ENCODE measurements around the gene SUSD1. TPM values are rescaled to one million over a fixed set of nuclear protein-coding genes. Genes with fewer than 3 reads are reported as not detected.
"Not testable (repeated sequence)": the region's sequence is repeated elsewhere in the genome, so short reads cannot be mapped to it uniquely, and the experiment has no call there.

Gene SUSD1
- 6.8 TPM for total RNA-seq
- long read RNA-seq, partial matches to known transcripts, result 2 of 5 reads
- long read RNA-seq, other reads (novel, unspliced or antisense), result 0 of 5 reads

- intact Hi-C loops (cut with micrococcal nuclease), result no loop called here
- ATAC-seq (peak; percentile 63), DNase-seq (peak; percentile 77)
Measured at GRCh38 chr9:112174965-112175795, at the start of gene SUSD1. Gene SUSD1, minus strand, starts transcription at chr9:112175297. Its CDS starts 62 bp downstream, at chr9:112175235.

GRCh38 chr9:112224401-112225289 is 49.5 kb upstream of the SUSD1 start:
- intact Hi-C loops (cut with micrococcal nuclease), result no loop called here
- DNase-seq (no peak), ATAC-seq (no peak)

GRCh38 chr9:112218908-112219307 is 43.8 kb upstream of the SUSD1 start:
- intact Hi-C loops (cut with micrococcal nuclease), result no loop called here
- ATAC-seq (no peak), DNase-seq (no peak)

- intact Hi-C loops (cut with micrococcal nuclease), result no loop called here
- ATAC-seq, result no peak
- no peak for DNase-seq
Measured at GRCh38 chr9:112212926-112213325, 37.8 kb upstream of the SUSD1 start.

- ATAC-seq (no peak), DNase-seq (no peak)
- intact Hi-C loops (cut with micrococcal nuclease), result loop anchor here (10.0 kb wide), 1 partner anchor 57 kb away; no protein-coding TSS in a partner anchor
Measured at GRCh38 chr9:112207451-112207850, 32.4 kb upstream of the SUSD1 start.

GRCh38 chr9:112203536-112203935 is 28.4 kb upstream of the SUSD1 start:
- no peak for ATAC-seq
- DNase-seq, result no peak
- intact Hi-C loops (cut with micrococcal nuclease), result loop anchor here (10.0 kb wide), 1 partner anchor 61 kb away; no protein-coding TSS in a partner anchor

- intact Hi-C loops (cut with micrococcal nuclease), result loop anchor here (10.0 kb wide), 1 partner anchor 64 kb away; no protein-coding TSS in a partner anchor
- ATAC-seq, result no peak
- DNase-seq, result no peak
Measured at GRCh38 chr9:112200711-112201110, 25.6 kb upstream of the SUSD1 start.

GRCh38 chr9:112198646-112199045 is 23.5 kb upstream of the SUSD1 start:
- ATAC-seq (no peak), DNase-seq (no peak)
- intact Hi-C loops (cut with micrococcal nuclease), result no loop called here

GRCh38 chr9:112194969-112195431 is 19.9 kb upstream of the SUSD1 start:
- DNase-seq (no peak), ATAC-seq (peak; percentile 87)
- intact Hi-C loops (cut with micrococcal nuclease), result no loop called here

GRCh38 chr9:112193572-112194288 is 18.6 kb upstream of the SUSD1 start:
- ATAC-seq (peak; percentile 48), DNase-seq (no peak)
- intact Hi-C loops (cut with micrococcal nuclease), result no loop called here

- intact Hi-C loops (cut with micrococcal nuclease); DNase-seq; ATAC-seq: not testable (repeated sequence)
Measured at GRCh38 chr9:112190320-112190719, 15.2 kb upstream of the SUSD1 start.

- no peak for DNase-seq
- intact Hi-C loops (cut with micrococcal nuclease), result no loop called here
- ATAC-seq, result no peak
Measured at GRCh38 chr9:112188884-112189283, 13.8 kb upstream of the SUSD1 start.

- ATAC-seq (no peak), DNase-seq (no peak)
- intact Hi-C loops (cut with micrococcal nuclease), result no loop called here
Measured at GRCh38 chr9:112187404-112187803, 12.3 kb upstream of the SUSD1 start.

GRCh38 chr9:112186695-112187094 is 11.6 kb upstream of the SUSD1 start:
- intact Hi-C loops (cut with micrococcal nuclease), result no loop called here
- DNase-seq (no peak), ATAC-seq (no peak)

GRCh38 chr9:112184946-112185345 is 9.8 kb upstream of the SUSD1 start:
- ATAC-seq (no peak), DNase-seq (no peak)
- intact Hi-C loops (cut with micrococcal nuclease), result no loop called here

- intact Hi-C loops (cut with micrococcal nuclease), result no loop called here
- no peak for ATAC-seq
- no peak for DNase-seq
Measured at GRCh38 chr9:112184221-112184620, 9.1 kb upstream of the SUSD1 start.

GRCh38 chr9:112180387-112180881 is 5.3 kb upstream of the SUSD1 start:
- intact Hi-C loops (cut with micrococcal nuclease), result no loop called here
- peak; percentile 17 for ATAC-seq
- no peak for DNase-seq

GRCh38 chr9:112179816-112180215 is 4.7 kb upstream of the SUSD1 start:
- peak; percentile 36 for ATAC-seq
- DNase-seq, result no peak
- intact Hi-C loops (cut with micrococcal nuclease), result no loop called here

- ATAC-seq, result no peak
- intact Hi-C loops (cut with micrococcal nuclease), result no loop called here
Measured at GRCh38 chr9:112176524-112176923, 1.4 kb upstream of the SUSD1 start.

More at GRCh38 chr9:112176524-112176923, 1.4 kb upstream of the SUSD1 start:
- DNase-seq, result no peak

All from left ventricle myocardium superior (tissue), 1 donor.